RCC 7860 (cell line): ENCODE data around the gene SCN5A.

Experiments used
- DNase-seq: peaks from one replicate; pipeline ENCODE4 v3.0.0-alpha.2; 2015; ENCODE audit warnings: low spot score
- FAIRE-seq: peaks from 2 replicates; lab custom pipeline; 2012; peaks lifted over from hg19 to GRCh38; lab: Jason Lieb, UNC

Gene SCN5A

DNA sequence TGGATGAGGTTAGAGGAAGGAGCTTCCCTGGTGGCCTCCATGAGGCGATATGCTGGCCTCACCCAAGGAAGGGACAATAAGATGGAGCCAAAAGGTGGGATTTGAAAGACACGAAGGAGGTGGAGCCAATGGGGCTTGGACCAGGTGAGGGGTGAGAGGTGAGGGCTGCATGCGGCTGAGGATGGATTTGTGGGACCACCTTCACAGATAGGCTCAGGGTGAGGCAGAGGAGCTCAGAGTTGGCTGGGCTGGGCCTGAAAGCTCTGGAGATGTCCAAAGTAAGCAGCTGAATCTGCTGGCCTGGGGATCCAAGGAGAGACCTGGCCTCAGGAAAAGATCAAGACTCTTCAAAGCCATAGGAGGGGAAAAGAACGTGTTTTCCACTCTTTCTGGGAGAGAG, 103.5 kb downstream of the SCN5A start:
- FAIRE-seq, result no peak

DNA sequence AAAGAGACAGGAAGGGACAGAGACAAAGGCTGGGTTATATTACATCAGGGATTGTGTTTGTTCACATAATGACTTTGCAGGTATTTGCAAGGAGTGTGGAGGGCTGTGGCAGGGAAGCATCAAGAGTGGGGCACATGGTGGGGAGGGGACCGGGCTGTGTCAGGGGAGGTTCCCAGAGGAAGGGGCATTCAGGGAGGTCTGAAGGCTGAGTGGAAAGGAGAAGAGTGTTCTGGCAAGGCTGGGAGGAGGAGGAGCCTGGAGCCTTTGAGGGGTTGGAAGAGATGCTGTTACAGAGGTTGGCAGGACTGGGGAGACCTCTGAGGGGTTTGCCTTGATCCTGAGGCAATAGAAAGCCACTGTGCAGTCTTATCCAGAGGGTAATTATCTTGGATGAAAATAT, 103.9 kb downstream of the SCN5A start:
- FAIRE-seq (no peak), DNase-seq (no peak)

More for the DNA sequence above, 103.5 kb downstream of the SCN5A start:
- no peak for DNase-seq

DNA sequence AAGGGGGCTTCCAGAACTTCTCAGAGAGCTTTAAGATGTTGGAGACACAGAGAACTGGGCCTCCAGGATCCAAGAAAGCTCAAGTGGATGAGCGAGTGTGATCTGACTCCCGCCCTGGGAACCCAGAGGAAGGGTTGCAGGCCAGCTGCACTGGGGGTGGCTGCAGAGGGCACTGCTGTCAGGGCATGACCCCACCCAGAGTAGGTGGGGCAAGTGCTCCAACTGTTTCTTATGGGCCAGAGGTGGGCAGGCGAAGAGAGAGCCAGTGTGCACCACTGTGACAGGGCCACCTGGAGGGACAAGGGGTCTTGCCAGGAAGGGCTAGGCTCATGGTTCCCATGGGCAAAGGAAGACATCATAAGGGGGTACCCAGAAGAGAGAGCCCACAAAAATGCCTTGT, 104.6 kb downstream of the SCN5A start:
- no peak for FAIRE-seq
- no peak for DNase-seq

- DNase-seq (no peak), FAIRE-seq (no peak)
Measured at GRCh38 chr3:38543586-38543985, 105.9 kb downstream of the SCN5A start.

- FAIRE-seq, result no peak
Measured at GRCh38 chr3:38542401-38543298, 106.8 kb downstream of the SCN5A start.

GRCh38 chr3:38541806-38542205, 107.7 kb downstream of the SCN5A start:
- DNase-seq (no peak), FAIRE-seq (no peak)

More at GRCh38 chr3:38542401-38543298, 106.8 kb downstream of the SCN5A start:
- no peak for DNase-seq

DNA sequence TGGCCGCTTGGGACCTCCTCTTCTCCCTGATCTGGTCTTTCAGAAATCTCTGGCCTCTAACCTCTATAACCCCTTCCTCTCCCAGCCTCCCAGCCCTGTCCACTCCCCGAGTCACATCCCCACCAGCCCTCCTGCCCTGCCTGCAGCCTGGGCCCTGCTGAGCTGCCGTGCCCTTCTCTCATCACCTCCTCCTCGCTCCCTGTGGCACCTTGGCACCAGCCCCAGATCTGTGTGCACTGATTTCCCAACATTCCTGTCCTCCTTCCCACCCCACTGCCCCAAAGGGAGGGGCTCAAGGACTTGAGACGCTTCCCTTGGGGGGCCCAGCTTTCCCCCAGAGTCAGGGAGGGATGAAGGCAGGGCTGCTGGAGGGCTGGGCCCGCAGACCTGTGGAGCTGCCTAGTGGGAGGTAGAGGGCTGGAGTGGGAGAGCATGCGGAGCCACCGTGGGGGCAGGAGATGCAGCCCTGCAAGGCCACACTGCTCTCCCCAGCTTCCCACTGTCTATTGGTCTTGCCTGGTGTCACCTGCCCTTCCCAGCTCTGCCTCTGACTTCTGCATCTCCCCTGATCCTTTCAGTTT, 110.6 kb downstream of the SCN5A start:
- FAIRE-seq (no peak), DNase-seq (no peak)

GRCh38 chr3:38536671-38537070, 112.8 kb downstream of the SCN5A start:
- no peak for DNase-seq
- FAIRE-seq, result no peak

DNA sequence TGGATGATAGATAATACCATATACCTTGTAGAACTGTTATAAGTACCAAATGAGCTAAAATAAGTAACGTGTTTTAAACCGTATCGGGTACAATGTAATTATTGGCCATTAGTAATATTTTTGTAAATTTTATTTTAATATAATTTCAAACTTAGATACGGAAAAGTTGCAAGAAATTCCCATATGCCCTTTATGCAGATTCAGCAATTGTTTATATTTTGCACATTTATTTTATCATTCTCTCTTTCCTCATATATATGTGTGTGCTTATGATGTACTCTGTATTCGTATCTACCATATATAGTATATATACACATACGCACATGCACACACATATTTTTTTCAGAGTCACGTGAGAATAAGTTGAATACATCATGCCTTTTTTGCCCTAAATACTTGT, 114.9 kb downstream of the SCN5A start:
- FAIRE-seq, result no peak
- no peak for DNase-seq

GRCh38 chr3:38534180-38534579, 115.3 kb downstream of the SCN5A start:
- DNase-seq (no peak), FAIRE-seq (no peak)

DNA sequence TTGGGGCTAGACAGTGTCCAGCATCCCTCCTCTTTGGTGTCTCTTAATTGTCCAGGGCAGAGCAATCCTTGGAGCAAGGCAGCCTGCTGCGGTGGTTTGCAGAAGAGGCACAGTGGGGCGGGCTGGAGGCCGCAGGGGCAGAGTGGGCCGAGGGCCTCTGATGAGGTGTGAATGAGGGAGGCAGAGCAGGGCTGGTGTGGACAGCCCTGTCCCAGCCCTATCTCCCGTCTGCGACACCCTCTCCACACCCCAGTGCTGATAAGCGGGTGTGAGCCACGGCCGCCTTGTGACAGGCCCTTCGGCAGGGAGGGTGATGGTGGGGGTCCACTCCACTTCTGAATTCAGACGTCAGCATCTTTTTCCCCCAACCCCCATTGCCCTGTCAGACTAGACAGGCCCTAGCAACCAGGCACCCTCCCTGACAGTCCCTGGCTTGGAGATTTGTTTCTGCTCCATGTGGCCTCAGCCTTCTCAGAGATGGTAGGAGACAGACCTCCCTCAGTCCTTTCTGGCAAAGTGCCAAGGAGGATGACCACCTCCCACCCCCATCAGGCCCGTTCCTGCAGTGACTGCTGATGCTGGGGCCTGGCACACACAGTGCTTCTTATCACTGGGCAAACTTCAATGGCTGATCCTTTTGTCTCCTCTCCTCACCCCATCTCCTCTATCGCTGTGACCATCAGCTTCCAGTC, 116.1 kb downstream of the SCN5A start:
- FAIRE-seq, result no peak

DNA sequence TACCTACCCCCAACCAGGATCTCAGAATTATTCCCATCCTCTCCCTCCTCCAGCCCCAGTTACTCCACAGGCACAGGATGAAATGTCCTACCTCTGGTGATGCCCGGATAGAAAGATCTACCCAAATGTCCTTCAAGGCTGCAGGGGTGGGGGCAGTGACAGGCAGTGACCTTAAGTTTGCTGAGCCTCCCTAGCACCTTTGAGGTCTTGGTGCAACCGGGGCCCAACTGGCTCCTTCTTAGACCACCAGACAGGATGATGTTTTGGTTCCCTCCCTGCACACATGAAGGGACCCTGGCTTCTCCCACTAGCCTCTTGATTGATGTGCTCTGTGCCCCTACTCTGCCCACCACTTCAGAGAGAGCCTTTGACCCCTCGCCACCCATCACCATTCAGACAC, 117.0 kb downstream of the SCN5A start:
- no peak for FAIRE-seq

More for the DNA sequence above, 116.1 kb downstream of the SCN5A start:
- DNase-seq, result no peak

GRCh38 chr3:38528457-38528856, 121.0 kb downstream of the SCN5A start:
- FAIRE-seq (no peak), DNase-seq (no peak)

More for the DNA sequence above, 117.0 kb downstream of the SCN5A start:
- no peak for DNase-seq

- FAIRE-seq, result no peak
- DNase-seq, result no peak
Measured at GRCh38 chr3:38526792-38527191, 122.7 kb downstream of the SCN5A start.

GRCh38 chr3:38524141-38524739, 125.2 kb downstream of the SCN5A start:
- no peak for DNase-seq
- FAIRE-seq, result no peak

DNA sequence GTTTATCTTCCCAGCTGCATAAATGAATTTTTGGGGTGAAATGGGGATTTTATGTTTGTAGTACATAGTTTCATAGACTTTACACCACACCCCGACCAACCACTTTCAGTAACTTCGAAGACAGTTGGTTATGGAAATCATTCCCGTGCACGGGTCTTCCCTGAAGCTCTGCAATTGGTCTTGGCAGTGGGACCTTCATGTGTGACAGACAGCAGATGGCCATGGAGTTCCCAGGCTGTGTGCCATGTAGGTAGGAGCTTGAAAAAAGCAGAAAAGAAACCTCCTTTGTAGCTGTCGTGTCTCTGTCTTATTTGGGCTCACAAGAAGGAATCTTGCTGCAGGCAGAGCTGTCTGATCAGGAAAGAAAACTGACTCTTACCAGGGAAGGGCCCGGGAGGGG, 127.5 kb downstream of the SCN5A start:
- DNase-seq (no peak), FAIRE-seq (no peak)

- DNase-seq (peak; percentile 24), FAIRE-seq (no peak)
Measured at GRCh38 chr3:38521391-38521987, 128.0 kb downstream of the SCN5A start.

DNA sequence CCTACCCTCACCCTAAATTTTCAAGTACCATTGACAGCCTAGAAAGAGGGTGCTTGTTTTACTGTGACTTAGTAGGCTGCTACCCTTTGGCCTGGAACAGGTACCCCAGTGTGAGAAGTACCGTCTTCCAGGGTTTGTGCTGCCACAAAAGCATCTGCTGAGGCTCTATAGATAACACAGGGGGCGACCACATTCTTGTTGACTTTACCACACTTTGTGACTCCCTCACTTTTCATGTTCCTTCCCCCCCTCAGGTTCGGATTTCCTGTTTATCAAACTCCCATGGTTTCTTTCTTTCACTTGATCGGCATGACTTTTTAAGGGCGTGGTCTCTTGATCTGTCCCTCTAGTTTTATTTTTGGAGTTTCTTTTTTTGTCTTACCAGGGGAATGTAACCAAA, 129.8 kb downstream of the SCN5A start:
- DNase-seq (no peak), FAIRE-seq (no peak)

GRCh38 chr3:38519000-38519399, 130.5 kb downstream of the SCN5A start:
- FAIRE-seq, result no peak
- DNase-seq, result no peak

- DNase-seq, result no peak
- no peak for FAIRE-seq
Measured at GRCh38 chr3:38516669-38517068, 132.8 kb downstream of the SCN5A start.

DNA sequence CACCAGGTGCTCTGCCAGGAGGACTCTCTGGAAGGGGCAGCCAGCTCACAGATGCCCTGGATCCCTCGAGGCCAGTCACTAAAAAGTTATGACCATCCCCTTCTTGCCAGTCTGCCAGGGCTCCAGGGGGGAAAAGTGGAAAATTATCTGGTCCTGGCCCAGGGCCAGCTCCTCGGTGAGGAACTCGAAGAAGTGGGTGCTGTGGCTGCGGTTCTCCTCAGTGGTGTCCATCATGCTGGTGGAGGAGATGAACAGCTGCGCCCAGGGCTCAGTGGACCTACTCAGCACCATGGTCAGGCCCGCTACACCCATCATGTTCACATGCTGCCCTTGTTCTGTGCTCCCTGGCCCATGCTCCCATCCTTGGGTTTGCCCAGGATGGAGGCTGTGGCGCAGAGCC, 134.1 kb downstream of the SCN5A start:
- FAIRE-seq, result no peak
- DNase-seq, result no peak
